ENCODE data around the gene PYGO2. TPM values are rescaled to one million over a fixed set of nuclear protein-coding genes. Genes with fewer than 3 reads are reported as not detected.

PYGO2 gene
- total RNA-seq, 4 donors from 2014 or later, result 20.2 to 35.3 (median 27.7) TPM

DNA sequence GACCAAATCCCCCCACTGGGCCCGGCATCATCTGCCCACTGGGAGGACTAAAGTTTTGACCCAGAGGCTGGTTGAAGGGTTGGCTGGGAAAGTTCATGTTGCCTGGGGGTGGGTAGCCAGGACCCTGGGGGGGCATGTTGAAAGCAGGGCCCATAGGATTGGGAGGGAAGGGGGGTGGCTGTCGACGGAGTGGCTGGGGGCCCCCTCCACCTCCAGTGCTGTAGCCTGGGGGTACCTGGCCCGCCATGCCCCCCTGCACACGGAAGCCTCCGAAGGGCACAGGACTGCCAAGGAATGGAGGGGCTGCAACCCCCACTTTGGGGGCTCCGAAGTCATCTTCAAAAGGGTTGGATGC lies 2.2 kb downstream of the PYGO2 start:
- intact Hi-C loops (cut with DNase I), result no loop called here
- Histone ChIP-seq H3K27me3 (no peaks in the 10 kb centered on the region), H3K27ac (replicated peaks in 1 of 4) (peak overlapping the region in 1 of 4 donors; percentile 36), H3K36me3 (peaks cover 16 to 38% (median 35%) of the 10 kb centered on the region in 4 donors), H3K4me1 (peaks cover 47 to 78% (median 69%) of the 10 kb centered on the region in 4 donors), H3K4me3 (no peak overlapping the region), H3K9me3 (no peaks in the 10 kb centered on the region)
- WGBS, result 96% methylated on average over 7 of the region's 7 CpGs
- no peak for DNase-seq (ENCODE audit: extremely low spot score)
- TF ChIP-seq POLR2AphosphoS5 (IDR thresholded peaks at IDR 0.05), result no peak
- TF ChIP-seq POLR2A (IDR thresholded peaks at IDR 0.05; ENCODE audit: low read depth), result no peak
- TF ChIP-seq EP300 (IDR thresholded peaks at IDR 0.05), result no peak
- TF ChIP-seq, protein P1, sequence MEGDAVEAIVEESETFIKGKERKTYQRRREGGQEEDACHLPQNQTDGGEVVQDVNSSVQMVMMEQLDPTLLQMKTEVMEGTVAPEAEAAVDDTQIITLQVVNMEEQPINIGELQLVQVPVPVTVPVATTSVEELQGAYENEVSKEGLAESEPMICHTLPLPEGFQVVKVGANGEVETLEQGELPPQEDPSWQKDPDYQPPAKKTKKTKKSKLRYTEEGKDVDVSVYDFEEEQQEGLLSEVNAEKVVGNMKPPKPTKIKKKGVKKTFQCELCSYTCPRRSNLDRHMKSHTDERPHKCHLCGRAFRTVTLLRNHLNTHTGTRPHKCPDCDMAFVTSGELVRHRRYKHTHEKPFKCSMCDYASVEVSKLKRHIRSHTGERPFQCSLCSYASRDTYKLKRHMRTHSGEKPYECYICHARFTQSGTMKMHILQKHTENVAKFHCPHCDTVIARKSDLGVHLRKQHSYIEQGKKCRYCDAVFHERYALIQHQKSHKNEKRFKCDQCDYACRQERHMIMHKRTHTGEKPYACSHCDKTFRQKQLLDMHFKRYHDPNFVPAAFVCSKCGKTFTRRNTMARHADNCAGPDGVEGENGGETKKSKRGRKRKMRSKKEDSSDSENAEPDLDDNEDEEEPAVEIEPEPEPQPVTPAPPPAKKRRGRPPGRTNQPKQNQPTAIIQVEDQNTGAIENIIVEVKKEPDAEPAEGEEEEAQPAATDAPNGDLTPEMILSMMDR (IDR thresholded peaks at IDR 0.05), result no peak

DNA sequence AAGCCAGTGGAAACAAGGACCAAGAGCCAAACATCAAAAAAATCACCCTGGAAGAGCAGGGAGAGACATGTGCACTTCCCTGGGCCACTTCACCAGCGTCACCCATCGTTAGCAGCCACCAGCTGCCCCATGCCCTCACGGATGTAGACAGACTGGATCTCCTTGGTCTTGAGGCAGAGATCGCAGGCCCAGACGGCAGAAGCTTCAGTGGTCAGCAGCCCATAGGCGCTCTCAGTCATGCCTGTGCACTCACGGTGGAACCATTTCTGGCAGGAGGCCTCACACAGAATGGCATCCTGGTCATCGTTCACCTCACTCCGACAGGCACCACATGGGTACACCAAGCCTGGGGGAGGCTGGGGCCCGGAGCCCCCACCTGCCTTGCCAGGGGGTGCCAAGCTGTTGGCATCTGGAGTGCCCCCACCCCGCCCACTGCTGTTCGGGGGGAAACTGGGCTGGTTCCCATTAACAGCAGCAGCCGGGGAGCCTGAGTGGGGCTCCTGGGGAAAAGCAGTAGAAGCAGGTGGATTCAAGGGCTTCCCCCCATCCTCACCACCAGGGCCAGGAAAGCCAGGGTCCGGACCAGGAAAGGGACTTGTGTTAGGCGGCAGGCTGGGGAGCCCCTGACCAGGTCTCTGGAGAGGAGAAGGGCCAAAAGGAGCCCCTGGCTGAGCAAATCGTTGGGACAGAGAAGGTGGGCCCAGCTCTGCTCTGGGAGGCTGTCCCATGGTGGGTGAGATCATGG lies 2.7 kb downstream of the PYGO2 start:
- TF ChIP-seq POLR2AphosphoS5 (IDR thresholded peaks at IDR 0.05) (no peak), EP300 (IDR thresholded peaks at IDR 0.05) (no peak), POLR2A (IDR thresholded peaks at IDR 0.05; ENCODE audit: low read depth) (no peak)
- TF ChIP-seq, protein P1 (IDR thresholded peaks at IDR 0.05), result no peak
- Histone ChIP-seq H3K27ac (replicated peaks in 1 of 4) (peak overlapping the region in 2 of 4 donors; percentile 36 to 86), H3K9me3 (no peaks in the 10 kb centered on the region), H3K27me3 (no peaks in the 10 kb centered on the region), H3K4me3 (no peak overlapping the region), H3K4me1 (peaks cover 52 to 83% (median 74%) of the 10 kb centered on the region in 4 donors), H3K36me3 (peaks cover 11 to 33% (median 30%) of the 10 kb centered on the region in 4 donors)
- intact Hi-C loops (cut with DNase I), result no loop called here
- WGBS, result 74% methylated on average over 9 of the region's 16 CpGs
- DNase-seq (ENCODE audit: extremely low spot score), result no peak

DNA sequence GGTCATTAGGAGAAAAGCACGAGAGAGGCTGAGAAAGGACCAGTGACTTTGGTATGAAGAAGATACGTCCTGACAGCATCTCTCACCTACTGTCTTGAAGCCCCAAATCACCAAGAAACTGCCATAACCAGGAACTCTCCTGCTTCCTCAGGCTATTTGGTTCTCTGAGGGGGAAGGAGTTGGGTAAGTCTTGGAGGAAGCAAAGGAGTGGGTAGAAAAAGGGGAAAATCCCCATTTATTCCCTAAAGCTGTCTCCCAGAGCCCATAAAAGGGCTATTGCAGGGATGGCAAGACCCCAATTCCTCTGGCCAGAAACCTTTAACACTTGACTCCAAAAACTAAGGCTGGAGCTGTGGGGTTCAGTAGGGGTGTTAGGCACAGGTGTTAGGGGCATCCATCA lies 3.5 kb downstream of the PYGO2 start:
- Histone ChIP-seq H3K9me3 (no peaks in the 10 kb centered on the region), H3K4me3 (no peak overlapping the region), H3K27me3 (no peaks in the 10 kb centered on the region), H3K27ac (replicated peaks in 1 of 4) (peak overlapping the region in 3 of 4 donors; percentile 86), H3K4me1 (peaks cover 57 to 84% (median 76%) of the 10 kb centered on the region in 4 donors), H3K36me3 (peaks cover 3 to 25% (median 22%) of the 10 kb centered on the region in 4 donors)
- no peak for TF ChIP-seq EP300 (IDR thresholded peaks at IDR 0.05)
- TF ChIP-seq, protein P1 (IDR thresholded peaks at IDR 0.05), result no peak
- no peak for TF ChIP-seq POLR2A (IDR thresholded peaks at IDR 0.05; ENCODE audit: low read depth)
- TF ChIP-seq POLR2AphosphoS5 (IDR thresholded peaks at IDR 0.05), result no peak
- intact Hi-C loops (cut with DNase I), result no loop called here
- 86% methylated on average over 2 of the region's 2 CpGs for WGBS
- DNase-seq (ENCODE audit: extremely low spot score), result no peak

DNA sequence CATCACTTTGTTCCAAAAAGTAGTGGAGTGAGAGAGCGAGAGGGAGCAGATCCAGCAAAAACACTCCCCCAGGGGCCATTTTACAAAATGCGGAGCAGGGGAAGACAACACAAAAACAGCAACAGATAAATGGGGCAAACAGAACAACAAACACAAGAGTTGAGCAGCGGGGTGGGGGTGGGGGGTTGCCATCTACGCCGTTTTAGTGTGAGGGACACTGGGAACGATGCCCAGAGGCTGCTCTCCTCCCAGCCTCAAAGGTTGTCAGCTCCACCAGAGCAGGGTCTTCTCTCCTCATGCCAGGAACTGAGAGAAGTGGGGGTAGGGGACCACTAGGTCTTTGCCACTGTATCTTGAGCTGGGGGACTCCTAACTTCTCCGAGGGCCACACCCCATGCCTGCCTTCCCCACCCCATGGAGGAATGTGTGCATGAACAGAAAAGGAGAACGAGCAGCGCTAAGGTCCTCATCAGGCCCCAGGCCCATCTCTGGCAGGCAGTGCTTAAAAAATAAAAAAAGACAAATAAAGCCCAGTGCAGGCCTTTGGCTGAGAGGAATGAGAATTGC lies 4.4 kb downstream of the PYGO2 start:
- 49% methylated on average over 9 of the region's 9 CpGs for WGBS
- Histone ChIP-seq H3K4me1 (peaks cover 56 to 84% (median 76%) of the 10 kb centered on the region in 4 donors), H3K36me3 (peaks cover 0 to 21% (median 18%) of the 10 kb centered on the region in 4 donors), H3K9me3 (no peaks in the 10 kb centered on the region), H3K4me3 (peak overlapping the region in 1 of 4 donors; percentile 51), H3K27me3 (no peaks in the 10 kb centered on the region), H3K27ac (replicated peaks in 1 of 4) (peak overlapping the region; percentile 86 to 89 (median 86))
- no peak for DNase-seq (ENCODE audit: extremely low spot score)
- intact Hi-C loops (cut with DNase I), result no loop called here
- no peak for TF ChIP-seq EP300 (IDR thresholded peaks at IDR 0.05)
- TF ChIP-seq, protein P1 (IDR thresholded peaks at IDR 0.05), result no peak
- no peak for TF ChIP-seq POLR2A (IDR thresholded peaks at IDR 0.05; ENCODE audit: low read depth)
- TF ChIP-seq POLR2AphosphoS5 (IDR thresholded peaks at IDR 0.05), result no peak

Measured in esophagus muscularis mucosa (tissue), 4 donors.